IPS DF 19.7 (cell line): ENCODE data around the gene AP4E1.
A peak's percentile ranks its signal among the peaks of the same experiment; 100 is the strongest.
"Not testable (repeated sequence)": the region's sequence is repeated elsewhere in the genome, so short reads cannot be mapped to it uniquely, and the experiment has no call there.

Experiments
- DNase-seq: peaks from one replicate; pipeline ENCODE4 v3.0.0-alpha.2; 2013; ENCODE audit warnings: low read depth, low spot score

The AP4E1 gene

DNA sequence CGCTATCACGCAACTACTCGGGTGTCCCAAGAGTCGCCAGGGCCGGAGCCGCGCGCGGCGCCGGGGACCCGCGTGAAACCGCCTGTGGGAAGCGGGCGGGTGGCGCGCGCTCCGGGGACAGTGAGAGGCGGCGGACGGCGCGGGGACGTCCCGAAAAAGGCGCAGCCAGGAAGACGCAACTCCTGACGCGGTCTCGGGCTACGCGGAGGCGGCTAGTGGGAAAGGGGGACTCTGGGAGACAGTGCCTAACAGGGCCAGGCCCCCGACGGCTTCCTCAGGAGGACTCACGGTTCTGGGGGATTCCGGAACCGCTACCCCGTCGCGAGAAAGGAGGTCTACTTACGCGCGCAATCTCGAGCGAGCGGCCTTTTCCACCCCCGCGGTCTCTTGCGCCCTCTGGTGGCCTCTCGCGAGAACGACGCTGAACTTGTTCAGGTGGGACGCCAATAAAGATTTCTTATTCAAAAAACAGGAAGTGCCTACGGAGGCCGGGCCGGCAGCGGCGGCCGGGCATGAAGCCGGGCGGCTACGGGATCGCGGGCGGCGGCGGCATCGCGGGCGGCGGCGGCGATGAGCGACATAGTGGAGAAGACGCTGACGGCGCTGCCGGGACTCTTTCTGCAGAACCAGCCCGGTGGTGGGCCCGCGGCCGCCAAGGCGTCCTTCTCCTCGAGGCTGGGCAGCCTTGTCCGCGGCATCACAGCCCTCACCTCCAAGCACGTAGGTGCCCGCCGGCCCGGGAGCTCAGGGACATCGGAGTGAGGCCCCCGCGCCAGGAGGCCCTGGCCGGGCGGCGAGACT, at the start of gene AP4E1:
Gene AP4E1 (plus strand): TSS at position 475 of the 801 bp plus-strand sequence. CDS start 96 bp downstream, at position 571.
- DNase-seq = peak; percentile 47

DNA sequence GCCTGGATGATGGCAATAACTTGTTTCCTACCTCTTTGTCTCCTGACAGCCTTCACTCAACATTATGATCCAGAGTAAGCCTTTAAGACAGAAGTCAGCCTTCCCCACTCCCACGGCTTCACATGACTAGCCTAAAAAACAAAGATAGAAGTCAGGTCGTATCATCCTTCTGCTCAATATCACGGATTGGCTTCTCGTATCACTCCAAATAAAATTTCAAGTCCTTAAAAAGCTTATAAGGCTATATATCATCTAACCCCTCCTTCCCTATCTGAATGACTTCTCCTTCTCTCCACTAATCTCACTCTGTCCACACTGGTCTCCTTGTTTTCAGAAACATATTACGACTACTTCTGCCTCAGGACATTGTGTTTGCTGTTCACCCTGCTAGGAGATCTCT, 47.7 kb upstream of the AP4E1 start:
- no peak for DNase-seq

DNA sequence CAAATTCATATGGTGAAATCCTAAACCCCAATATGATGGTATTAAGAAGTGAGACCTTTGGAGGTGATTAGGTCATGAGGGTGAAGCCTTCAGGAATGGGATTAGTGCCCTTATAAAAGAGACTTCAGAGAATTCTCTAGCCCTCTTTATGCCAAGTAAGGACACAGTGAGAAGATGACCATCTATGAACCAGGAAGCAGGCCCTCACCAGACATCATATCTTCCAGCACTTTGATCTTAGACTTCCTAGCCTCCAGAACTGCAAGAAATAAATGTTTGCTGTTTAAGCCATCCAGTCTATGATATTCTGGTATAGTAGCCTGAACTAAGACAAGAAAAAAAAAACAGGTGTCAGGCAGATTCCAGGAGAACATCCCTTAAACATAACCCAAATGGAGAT, 45.9 kb upstream of the AP4E1 start:
- no peak for DNase-seq

DNA sequence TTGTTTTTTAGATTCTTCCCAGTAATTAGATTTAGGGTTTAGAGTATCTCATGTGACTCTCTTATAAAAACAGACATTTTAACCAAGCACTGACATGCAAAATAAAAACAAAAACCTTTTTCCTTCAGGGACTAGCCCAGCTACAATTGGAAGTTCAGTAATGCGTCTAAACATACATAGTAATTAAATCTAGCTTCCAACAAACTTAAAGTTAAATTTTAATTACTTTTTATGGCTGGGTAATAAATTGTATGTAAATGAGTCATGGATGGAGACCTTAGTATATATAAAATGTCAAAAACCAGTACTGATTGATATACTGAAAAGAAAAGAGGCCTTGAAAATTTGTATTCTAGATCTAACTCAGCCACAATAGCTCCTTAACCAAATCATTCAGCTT, 43.6 kb upstream of the AP4E1 start:
- no peak for DNase-seq

DNA sequence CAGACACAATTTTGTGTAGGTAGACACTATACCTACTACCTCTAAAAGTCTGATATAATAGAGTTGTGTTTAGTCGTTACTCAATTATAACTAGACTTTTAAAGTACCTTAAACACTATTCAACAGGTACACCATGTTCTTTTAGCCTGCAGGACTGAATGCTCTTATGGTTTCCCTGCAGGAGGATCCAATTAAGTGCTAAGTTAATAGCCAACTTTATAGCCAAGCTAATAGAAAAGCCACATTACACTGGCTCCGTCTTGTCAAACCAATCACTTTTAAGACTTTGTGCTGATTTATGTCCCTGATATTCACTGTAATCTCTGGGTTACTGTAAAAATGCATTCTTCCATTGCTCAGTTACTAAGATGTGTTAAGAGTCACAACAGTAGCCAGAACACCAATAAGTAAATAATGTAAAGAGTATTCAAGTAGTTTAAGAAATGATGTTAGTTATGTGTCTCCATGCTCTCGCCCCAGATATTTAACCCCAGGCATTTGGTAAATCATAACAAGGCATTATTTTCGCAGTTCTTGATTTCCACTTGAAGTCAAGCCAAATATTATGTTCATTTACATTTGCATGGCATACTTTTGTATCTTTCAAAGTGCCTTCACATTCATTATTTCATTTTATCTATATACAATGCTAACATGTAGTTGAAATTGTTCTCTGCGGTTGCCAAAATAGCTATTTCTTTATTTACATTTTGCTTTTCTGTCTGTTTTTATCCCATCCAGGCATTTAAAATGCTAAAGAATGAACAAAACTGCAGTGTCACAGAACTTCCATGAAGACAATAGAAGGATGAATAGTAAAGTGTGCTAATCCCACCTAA, 42.7 kb upstream of the AP4E1 start:
- no peak for DNase-seq

DNA sequence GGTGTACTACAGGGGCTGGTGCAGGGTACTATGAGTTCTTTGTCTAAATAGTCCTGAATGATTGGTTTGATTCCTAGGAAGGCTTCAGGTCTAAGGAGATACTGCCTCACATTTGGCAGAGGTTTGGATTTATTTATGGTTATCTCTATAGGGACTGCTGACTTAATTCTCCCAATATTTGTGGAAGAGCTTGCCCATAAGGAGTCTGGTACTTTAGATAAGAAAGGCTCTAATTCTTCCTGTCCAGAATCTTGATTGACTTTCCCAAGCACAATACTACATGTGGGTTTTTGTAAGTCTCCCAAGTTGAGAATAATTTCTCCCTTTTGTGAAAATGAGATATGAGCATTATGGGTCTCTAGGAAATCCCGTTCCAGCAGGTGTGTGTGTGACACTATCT, 36.7 kb upstream of the AP4E1 start:
- no peak for DNase-seq

DNA sequence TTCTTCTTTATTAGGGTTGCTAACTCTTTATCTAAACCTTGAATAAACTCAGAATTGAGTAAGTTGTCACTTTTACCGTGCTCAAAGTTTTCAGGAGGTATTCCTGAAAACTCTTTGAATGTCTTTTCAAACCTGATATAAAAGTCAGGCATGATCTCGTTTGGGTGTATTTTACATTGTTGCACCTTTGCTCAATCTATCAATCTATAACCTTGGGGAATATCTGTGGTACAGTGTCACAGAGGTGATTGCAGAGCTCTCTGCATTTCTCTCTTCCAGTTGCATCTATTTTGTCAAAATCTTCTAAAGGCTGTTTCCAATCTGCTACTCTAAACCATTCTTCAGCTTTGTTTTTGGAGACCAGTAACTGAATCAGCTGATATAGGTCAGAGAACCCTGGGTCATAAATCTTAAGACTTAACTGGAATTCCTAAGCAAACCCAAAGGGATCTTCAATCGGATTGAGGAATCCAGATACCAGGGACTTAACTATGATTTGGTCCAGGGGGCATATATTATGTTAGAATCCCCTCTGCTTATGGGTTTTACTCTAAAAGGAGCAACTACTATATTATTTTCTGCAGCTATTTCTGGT, 35.6 kb upstream of the AP4E1 start:
- no peak for DNase-seq

DNA sequence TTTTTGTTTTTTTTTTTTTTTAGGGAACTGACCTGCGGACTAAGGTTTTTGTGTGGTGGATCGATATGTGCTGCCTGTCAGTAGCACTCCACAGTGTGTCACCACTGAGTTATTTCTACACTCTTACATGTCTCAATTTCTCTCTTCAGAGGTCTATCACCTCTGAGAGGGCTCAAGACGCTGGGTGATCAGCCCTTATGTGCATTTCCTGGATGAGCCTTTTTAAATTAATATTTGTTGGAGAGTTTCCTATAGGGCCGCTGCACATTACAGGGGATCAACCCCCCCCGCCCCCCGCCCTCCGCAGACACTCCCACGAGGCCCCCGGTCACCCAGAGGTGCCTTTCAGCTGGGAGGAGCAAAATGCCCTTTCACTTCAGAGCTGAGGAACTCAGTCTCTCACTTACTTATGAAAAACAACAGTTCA, 34.5 kb upstream of the AP4E1 start:
- DNase-seq = no peak

DNA sequence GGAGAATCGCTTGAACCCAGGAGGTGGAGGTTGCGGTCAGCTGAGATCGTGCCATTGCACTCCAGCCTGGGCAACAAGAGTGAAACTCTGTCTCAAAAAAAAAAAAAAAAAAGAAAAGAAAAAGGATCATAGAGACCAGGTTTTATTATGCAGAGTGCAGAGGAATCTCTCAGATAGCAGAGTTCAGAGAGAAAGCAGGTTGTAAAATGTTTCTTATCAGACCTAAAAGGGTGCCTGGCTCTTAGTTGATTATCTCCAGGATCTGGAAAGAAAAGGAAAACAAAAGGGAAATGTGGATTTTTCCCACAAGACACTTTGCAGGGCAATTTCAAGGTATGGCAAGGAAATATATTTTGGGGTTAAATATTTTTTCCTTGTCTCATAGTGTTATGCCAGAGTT, 33.2 kb upstream of the AP4E1 start:
- not testable (repeated sequence) for DNase-seq

DNA sequence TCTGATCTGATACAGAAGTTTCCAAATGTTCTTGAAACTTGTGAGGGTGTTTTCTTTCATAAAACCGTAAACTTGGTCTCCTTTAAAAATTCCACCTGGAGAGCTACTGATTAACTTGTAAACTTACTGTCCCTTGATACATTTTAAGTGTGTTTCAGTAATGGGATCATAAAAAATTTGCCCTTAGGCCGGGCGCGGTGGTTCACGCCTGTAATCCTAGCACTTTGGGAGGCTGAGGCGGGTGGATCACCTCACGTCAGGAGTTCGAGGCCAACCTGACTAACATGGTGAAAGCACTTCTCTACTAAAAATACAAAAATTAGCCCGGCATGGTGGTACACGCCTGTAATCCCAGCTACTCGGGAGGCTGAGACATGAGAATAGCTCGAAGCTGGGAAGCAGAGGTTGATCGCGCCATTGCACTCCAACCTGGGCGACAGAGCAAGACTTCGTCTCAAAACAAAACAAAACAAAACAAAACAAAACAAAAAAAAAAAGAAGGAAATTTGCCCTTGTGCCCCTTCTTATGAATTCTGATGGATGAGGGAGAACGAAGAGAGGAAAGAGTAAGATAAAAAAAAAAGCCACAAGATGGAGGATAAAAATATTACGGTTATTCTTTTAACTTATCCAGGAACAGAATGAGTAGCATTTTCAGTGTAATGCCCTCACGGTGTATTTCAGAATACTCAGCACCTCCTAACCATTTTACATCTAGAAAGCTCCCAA, 32.1 kb upstream of the AP4E1 start:
- no peak for DNase-seq

DNA sequence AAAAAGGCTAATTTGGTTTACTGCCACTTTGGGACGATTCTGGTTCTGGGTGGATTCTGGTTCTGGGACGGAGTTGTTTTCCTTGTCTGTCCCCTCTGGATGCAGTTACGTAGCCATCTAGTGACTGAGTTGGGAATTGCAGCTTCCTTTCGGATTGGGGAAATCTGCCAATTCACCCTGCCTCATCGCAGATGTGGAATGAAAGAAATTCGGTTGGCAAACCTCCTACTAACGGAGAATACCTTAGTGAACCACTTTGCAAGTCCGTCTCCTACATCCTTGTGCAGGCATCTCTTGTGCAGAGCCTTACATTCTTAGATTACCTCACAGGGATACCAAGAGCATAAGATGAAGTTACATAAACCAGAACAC, 31.5 kb upstream of the AP4E1 start:
- peak; percentile 70 for DNase-seq

DNA sequence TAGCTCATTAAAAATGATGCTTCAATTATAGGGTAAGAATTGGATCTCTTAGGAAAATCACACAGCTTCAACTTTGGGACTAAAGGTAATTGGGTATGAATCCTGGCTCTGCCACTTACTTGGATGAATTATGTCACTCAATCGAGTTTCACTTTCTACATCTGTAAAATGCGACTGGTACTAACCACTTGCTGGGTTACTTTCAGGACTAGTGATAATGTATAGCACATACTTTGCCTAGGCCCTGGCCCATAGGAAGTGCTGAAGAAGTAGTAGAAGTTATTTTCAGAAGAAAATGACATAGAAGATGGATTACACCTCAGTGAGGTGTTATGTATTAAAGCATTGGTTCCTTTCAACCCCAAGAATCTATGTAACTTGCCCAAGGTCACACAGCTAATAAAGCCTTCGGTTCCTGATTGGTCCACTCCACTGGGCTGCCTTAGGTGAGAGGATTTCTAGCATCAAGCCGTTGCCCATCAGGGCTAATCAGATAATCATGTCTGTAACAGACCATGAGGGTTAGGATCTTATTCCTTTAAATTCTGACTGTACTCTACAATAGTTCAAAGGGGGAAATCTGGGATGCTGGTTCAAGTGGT, 29.4 kb upstream of the AP4E1 start:
- DNase-seq = no peak

DNA sequence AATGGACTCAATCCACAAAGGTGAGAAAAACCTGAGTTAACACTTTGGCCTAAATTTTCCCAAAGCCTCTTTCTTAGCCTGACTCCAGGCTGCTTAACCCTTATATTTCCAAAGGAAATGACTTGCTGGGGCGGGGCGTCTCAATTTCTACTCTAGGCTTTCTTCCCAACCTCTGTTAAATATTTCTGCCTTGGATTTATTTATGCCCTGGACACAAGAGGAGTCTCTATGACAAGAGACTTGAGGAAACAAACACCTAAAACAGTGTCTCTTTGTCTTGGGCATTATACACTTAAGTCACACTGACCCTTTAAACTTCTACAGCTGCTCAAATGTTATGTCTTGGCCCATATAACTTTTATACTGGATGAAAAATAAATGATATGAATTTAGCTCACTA, 28.3 kb upstream of the AP4E1 start:
- DNase-seq = no peak

DNA sequence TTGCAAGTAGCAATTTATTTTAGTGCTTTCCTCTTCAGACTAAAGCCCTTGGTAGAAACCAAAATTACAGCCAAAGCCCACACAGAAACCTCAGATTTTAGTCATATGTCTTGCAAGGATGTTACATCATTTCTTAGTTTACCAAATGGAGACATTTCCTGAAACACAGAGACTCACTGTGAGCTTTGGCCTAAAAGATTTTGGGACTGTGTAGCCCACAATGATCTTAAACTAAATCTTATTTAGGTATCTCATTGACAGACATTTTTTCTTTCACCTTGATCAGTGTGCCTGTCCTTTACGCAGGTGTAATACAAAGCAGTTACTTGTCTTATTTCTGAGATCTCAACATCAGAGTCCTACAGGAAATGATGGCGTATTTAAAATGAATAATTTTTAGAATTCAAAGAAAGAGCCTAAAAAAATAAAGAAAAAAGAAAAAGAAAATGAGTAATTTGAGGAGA, 27.8 kb upstream of the AP4E1 start:
- DNase-seq = no peak

DNA sequence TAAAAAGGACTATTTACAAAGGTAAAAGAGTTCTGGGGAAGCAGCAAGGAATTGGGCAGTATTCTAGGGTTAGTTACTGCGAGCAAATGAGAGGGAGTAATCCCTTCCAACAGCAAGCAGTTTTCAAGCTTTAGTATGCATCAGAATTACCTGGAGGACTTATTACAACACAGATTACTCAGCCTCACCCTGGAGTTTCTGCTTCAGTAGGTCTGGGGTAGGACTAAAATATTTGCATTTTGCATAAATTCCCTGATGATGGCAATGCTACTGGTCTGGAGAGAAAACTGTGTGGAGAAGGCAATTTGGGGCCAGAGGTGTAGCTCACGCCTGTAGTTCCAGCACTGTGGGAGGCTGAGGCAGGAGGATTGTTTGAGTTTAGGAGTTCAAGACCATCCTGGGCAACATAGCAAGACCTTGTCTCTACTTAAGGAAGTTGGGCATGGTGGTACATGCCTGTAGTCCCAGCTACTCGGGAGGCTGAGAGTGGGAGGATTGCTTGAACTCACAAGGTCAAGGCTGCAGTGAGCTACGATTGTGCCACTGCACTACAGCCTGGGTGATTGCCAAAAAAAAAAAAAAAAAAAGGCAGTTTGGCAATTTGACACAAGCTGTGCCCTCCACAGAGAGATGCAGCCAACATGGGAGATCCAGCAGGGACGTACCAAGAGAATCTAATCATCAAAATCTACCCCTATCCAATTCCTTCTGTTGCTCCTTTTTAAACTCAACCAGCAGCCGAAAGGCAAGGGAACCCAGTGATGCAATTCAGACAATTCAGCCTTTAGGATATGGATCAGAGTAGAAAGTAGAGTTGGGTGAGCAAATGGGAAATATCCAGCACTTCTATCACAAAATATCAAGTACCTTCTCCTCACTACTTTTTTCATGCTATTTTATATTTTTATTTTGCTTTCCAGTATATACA, 27.1 kb upstream of the AP4E1 start:
- no peak for DNase-seq

DNA sequence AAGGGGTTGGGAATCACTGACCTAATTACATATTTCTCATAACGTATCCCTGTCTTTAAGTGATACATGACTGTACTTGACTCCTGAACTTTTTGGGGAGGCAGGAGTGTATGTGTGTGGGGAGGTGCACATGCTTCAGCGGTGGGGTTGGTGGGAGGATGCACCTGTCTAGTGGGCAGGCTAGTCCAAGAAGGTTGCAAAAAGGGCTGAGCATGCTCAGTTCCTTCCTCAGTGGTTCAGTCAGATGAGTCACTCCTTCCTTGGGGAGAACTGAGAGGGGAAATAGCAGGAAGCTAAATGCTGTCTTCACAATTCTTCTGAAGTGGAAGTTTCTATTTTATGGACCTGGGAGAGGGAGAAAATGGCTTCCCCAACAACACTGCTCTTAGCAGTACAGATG, 24.6 kb upstream of the AP4E1 start:
- no peak for DNase-seq

DNA sequence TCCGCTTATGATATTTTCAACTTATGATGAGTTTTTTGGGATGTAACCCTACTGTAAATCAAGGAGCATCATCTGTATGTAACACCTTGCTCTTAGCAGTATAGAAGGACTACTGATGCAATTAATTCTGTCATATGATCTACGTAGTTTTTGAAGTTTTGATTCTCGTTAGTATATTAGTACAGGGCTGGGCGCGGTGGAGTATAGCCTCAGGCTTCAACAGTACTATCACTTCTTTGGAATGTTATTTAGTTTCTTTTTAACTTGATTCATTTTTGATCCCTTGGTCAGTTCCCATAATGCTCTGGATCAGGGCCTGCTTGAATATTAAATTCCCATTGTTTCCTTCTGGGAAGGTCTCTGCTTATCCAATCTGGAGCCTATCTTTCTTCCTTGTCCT, 23.9 kb upstream of the AP4E1 start:
- DNase-seq = no peak

DNA sequence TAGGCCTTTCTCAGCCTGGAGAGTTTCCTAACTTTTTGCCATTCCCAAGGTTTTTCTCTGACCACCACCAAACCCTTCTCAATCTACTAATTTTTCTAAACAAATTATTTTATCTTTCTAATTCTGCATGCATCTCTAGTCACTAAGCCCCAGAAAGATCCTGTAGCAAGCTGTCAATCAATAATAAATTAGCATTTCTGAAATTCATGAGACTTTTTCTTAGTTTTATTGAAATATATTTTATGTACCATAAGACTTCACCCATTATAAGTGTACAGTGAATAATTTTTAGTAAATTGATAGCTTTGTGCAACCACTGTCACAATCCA, 22.4 kb upstream of the AP4E1 start:
- no peak for DNase-seq

DNA sequence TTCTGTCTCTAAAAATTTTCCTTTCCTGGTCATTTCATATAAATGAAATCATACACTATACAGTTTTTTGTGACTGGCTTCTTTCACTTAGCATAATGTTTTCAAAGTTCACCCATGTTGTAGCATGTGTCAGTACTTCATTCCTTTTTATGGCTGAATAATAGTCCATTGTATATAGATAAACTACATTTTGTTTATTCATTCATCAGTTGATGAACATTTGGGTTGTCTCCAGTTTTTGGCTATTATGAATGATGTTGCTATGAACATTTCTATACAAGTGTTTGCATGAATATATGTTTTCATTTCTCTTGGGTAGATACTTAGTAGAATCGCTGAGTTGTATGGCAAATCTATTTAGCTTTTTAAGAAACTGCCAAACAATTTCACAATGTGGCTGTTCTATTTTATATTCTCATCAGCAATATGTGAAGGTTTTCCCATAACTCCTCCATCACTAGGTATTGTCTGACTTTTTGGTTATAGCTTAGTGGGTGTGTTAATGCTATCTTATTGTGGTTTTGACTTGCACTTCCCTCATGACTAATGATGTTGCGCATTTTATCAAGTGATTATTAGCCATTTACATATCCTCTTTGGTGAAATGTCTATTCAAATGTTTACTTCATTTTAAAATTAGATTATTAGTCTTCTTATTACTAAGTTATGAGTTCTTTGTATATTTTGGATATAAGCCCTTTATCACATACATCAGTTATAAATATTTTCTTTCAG, 21.7 kb upstream of the AP4E1 start:
- no peak for DNase-seq

DNA sequence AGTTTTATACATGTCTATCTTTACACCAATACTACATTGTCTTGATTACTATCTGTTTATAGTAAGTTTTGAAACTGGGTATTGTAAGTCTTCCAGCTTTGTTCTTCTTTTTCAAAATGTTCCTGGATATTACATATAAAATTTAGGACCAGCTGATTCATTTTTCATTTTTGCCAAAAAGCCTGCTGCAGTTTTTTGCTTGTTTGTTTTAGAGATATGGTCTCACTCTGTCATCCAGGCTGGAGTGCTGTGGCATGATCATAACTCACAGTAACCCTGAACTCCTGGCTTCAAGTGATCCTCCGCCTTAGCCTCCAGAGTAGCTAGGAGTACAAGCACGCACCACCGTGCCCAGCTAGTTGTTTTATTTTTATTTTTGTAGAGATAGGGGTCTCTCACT, 20.4 kb upstream of the AP4E1 start:
- DNase-seq = no peak
